ENCODE measurements around the gene SNCA.

DNA sequence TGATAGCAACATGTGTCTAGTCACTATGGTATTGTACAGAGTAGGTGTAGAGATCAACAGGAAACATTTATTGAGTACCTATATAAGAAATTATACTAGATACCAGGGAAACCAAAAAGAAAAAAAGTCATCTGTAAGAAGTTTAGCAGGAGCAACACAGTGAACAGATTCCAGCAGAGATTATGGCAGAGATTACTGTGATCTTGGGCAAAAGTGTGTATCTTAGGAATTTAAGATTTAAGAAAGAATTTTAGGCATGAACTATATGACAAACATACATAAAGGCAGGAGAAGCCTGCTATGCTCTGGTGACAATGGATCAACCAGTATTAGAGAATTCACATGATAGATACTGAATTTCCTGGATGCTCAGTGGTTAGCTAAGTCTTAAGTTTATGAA, 37.9 kb downstream of the SNCA start:
- TF ChIP-seq, protein P1, sequence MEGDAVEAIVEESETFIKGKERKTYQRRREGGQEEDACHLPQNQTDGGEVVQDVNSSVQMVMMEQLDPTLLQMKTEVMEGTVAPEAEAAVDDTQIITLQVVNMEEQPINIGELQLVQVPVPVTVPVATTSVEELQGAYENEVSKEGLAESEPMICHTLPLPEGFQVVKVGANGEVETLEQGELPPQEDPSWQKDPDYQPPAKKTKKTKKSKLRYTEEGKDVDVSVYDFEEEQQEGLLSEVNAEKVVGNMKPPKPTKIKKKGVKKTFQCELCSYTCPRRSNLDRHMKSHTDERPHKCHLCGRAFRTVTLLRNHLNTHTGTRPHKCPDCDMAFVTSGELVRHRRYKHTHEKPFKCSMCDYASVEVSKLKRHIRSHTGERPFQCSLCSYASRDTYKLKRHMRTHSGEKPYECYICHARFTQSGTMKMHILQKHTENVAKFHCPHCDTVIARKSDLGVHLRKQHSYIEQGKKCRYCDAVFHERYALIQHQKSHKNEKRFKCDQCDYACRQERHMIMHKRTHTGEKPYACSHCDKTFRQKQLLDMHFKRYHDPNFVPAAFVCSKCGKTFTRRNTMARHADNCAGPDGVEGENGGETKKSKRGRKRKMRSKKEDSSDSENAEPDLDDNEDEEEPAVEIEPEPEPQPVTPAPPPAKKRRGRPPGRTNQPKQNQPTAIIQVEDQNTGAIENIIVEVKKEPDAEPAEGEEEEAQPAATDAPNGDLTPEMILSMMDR (IDR thresholded peaks at IDR 0.05), result no peak
- TF ChIP-seq POLR2A (IDR thresholded peaks at IDR 0.05), result no peak
- no peak for TF ChIP-seq POLR2AphosphoS5 (IDR thresholded peaks at IDR 0.05)

All from upper lobe of left lung (tissue), 4 donors.